OCI-LY3 (cell line): ENCODE results near the gene GNAS-AS1.

Experiments used
- EZH2phosphoT487 ChIP-seq: fragments of 200-600 bp; shearing (Covaris generic); IDR thresholded peaks from 2 replicates; pipeline ENCODE4 v1.6.1; 2018; ENCODE audit warnings: antibody characterized with exemption, mixed run types, low read depth
- TF ChIP-seq, protein P1 (sequence below): fragments of 200-600, 300-600 bp; sonication (generic); IDR thresholded peaks from 2 replicates; pipeline ENCODE4 v1.5.1; 2014; ENCODE audit warnings: antibody characterized with exemption, low read length, low read depth

DNA sequence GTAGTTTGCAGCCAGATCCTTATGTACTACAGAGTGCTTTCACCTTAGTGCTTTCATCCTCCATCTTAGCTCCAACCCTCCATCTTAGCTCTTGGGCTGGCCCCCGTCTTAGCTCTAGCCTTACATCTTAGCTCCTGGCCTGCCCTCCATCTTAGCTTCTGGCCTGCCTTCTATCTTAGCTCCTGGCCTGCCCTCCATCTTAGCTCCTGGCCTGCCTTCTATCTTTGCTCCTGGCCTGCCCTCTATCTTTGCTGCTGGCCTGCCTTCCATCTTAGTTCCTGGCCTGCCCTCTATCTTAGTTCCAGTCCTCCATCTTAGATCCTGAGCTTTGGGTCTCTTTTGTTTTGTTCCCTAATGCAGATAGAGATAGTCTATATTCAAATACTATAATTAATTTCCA, 23.8 kb upstream of the GNAS-AS1 start:
- TF ChIP-seq, protein P1, sequence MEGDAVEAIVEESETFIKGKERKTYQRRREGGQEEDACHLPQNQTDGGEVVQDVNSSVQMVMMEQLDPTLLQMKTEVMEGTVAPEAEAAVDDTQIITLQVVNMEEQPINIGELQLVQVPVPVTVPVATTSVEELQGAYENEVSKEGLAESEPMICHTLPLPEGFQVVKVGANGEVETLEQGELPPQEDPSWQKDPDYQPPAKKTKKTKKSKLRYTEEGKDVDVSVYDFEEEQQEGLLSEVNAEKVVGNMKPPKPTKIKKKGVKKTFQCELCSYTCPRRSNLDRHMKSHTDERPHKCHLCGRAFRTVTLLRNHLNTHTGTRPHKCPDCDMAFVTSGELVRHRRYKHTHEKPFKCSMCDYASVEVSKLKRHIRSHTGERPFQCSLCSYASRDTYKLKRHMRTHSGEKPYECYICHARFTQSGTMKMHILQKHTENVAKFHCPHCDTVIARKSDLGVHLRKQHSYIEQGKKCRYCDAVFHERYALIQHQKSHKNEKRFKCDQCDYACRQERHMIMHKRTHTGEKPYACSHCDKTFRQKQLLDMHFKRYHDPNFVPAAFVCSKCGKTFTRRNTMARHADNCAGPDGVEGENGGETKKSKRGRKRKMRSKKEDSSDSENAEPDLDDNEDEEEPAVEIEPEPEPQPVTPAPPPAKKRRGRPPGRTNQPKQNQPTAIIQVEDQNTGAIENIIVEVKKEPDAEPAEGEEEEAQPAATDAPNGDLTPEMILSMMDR = no peak
- no peak for TF ChIP-seq EZH2phosphoT487
